ENCODE measurements around the gene RRP1.

RRP1 gene

DNA sequence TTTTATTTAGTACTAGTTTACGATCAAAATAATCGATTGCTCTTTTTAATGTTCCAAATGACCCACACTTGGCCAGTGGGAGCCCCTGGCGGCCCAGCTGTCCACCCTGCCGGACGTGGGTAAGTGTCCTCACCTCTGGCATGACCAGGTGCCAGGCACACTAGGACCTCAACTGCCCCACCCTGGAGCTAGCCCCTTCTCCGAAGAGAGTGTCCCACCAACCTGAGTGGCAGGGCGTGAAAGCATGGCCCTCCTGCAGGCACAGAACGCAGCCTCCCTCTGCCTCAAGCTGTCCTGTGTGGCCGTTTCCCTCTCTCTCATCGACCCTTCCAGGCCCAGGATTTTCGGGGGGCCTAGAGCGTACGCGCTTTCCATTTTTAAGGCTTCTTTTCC is 42.8 kb downstream of the RRP1 start:
- no peak overlapping the region for H3K27ac ChIP-seq
- TF ChIP-seq ZFX (IDR thresholded peaks at IDR 0.05) (no peak), CTCF (conservative IDR thresholded peaks at IDR 0.05) (no peak)

- H3K27ac ChIP-seq, result no peak overlapping the region
- no peak for TF ChIP-seq CTCF (conservative IDR thresholded peaks at IDR 0.05)
These were observed 43.3 kb downstream of the RRP1 start for GRCh38 chr21:43832648-43833047.

GRCh38 chr21:43834146-43834905 is 44.9 kb downstream of the RRP1 start:
- TF ChIP-seq ZFX (IDR thresholded peaks at IDR 0.05) (no peak), CTCF (conservative IDR thresholded peaks at IDR 0.05) (no peak)

DNA sequence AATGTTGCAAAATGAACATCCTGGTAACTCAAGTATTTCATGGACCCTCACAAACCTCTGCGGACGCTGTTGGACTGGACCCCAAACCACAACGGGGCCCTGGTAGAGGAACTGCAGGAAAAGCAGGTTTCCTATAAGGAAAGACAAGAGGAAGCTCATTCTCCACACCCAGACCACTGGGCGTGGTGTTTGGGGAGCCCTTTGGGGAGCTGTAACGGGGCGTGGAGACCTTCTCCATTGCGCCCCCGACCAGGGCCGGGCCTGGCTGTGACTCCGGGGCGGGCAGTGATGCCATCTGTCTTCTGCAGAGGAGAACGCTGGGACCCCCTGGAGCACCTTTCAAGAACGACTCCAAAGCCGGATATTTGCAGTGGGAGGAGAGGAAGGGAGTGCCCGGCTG is 45.7 kb downstream of the RRP1 start:
- H3K27ac ChIP-seq, result no peak overlapping the region

More at GRCh38 chr21:43834146-43834905, 44.9 kb downstream of the RRP1 start:
- H3K27ac ChIP-seq, result no peak overlapping the region

DNA sequence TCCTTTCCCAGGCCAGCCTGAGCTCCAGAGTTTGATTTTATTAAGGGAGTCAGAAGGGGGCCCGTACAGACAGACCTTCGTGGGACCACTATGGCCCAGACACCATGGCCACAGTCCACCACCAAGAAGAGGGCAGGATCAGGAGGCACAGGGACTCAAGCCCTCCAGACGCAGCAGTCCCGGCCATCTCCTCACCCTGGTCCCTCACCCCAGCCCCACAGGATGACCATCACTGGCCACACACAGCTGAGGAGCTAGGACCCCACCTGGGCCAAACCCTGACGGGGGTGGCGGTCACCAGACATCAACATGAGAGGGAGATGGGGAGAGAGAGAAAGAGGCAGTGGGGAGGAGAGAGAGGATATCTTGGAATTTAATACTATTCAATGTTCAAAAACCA is 46.5 kb downstream of the RRP1 start:
- no peak for TF ChIP-seq CTCF (conservative IDR thresholded peaks at IDR 0.05)
- no peak overlapping the region for H3K27ac ChIP-seq

More for the DNA sequence above, 45.7 kb downstream of the RRP1 start:
- TF ChIP-seq ZFX (IDR thresholded peaks at IDR 0.05) (no peak), CTCF (conservative IDR thresholded peaks at IDR 0.05) (no peak)

- no peak overlapping the region for H3K27ac ChIP-seq
- no peak for TF ChIP-seq CTCF (conservative IDR thresholded peaks at IDR 0.05)
- no peak for TF ChIP-seq ZFX (IDR thresholded peaks at IDR 0.05)
These were observed 47.2 kb downstream of the RRP1 start for GRCh38 chr21:43836616-43837015.

- no peak overlapping the region for H3K27ac ChIP-seq
- TF ChIP-seq ZFX (IDR thresholded peaks at IDR 0.05) (no peak), CTCF (conservative IDR thresholded peaks at IDR 0.05) (no peak)
These were observed 50.9 kb downstream of the RRP1 start for GRCh38 chr21:43840259-43840658.

Data from C4-2B (cell line).